ENCODE results near the gene ADGRE2. TPM values are rescaled to one million over a fixed set of nuclear protein-coding genes. Genes with fewer than 3 reads are reported as not detected.

The ADGRE2 gene
- total RNA-seq, 1 experiment from 2014 or later, result 1.2 TPM

DNA sequence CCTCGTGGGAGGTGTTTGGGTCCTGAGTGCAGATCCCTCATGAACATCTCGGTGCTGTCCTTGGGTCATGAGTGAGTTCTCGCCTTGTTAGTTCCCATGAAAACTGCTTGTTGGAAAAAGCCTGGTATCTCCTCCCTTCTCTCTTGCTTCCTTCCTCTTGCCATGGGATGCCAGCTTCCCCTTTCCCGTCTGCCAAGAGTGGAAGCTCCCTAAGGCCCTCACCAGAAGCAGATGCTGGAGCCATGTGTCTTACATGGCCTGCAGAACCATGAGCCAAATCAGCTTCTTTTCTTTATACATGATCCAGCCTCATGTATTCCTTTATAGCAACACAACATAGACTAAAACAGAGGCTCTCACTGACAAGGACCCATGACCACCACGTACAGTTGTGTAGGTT is 8.2 kb downstream of the ADGRE2 start:
- Histone ChIP-seq H3K4ac (ENCODE audit: low read depth, low read length) (no peak overlapping the region), H2AK5ac (ENCODE audit: insufficient read length, low read length) (no peak overlapping the region), H3K9ac (ENCODE audit: extremely low read depth, insufficient read length, low read length) (no peak overlapping the region), H3K56ac (ENCODE audit: insufficient read length, low read depth, low read length) (no peak overlapping the region), H2BK5ac (ENCODE audit: insufficient read length, low read length) (no peak overlapping the region), H2BK120ac (ENCODE audit: low read depth, low read length, poor library complexity, severe bottlenecking) (no peak overlapping the region), H3K79me1 (ENCODE audit: insufficient read depth, low read depth, low read length, poor library complexity, severe bottlenecking) (no peaks in the 10 kb centered on the region), H3K27me3 (ENCODE audit: insufficient read depth, low read length) (no peaks in the 10 kb centered on the region), H3K27ac (ENCODE audit: insufficient read length, low read depth, low read length) (no peak overlapping the region), H4K5ac (ENCODE audit: insufficient read length, low read depth, low read length) (no peak overlapping the region), H3K9me3 (ENCODE audit: control insufficient read depth, low read depth, low read length) (no peaks in the 10 kb centered on the region), H3K23ac (ENCODE audit: insufficient read length, low read depth, low read length) (no peak overlapping the region), H3K79me2 (ENCODE audit: insufficient read depth, low read length) (no peaks in the 10 kb centered on the region), H4K91ac (ENCODE audit: insufficient read length, low read depth, low read length) (no peak overlapping the region), H2BK12ac (ENCODE audit: insufficient read length, low read depth, low read length) (no peak overlapping the region), H3K4me1 (ENCODE audit: insufficient read depth, low read length) (no peaks in the 10 kb centered on the region), H3K18ac (ENCODE audit: insufficient read length, low read depth, low read length) (no peak overlapping the region), H3T11ph (ENCODE audit: low read length) (no peak overlapping the region), H2BK20ac (ENCODE audit: low read depth, low read length, poor library complexity, severe bottlenecking) (no peak overlapping the region), H2BK15ac (ENCODE audit: low read depth, low read length) (no peak overlapping the region), H3K14ac (ENCODE audit: insufficient read depth, low read length) (no peak overlapping the region), H2AFZ (ENCODE audit: low read length) (no peak overlapping the region), H3K23me2 (ENCODE audit: insufficient read length, low read depth, low read length, poor library complexity, severe bottlenecking) (no peaks in the 10 kb centered on the region), H4K8ac (replicated peaks; ENCODE audit: insufficient read length, low read depth, low read length) (no peak overlapping the region), H3K4me2 (ENCODE audit: insufficient read depth, insufficient read length, low read length) (no peak overlapping the region), H4K20me1 (ENCODE audit: control insufficient read depth, insufficient read depth, insufficient read length) (no peaks in the 10 kb centered on the region)
- Mint-ChIP-seq H3K27me3 (ENCODE audit: low read depth) (no peaks in the 10 kb centered on the region; the same call in none of the 2 replicates), H3K4me3 (no peak overlapping the region; a peak in 1 of 5 replicates), H3K4me1 (no peaks in the 10 kb centered on the region; a peak in 1 of 4 replicates), H3K27ac (0 out of 7 replicates have a peak overlapping the region, but pooled peaks of 1 of the 3 experiments have one; percentile 15), H3K36me3 (ENCODE audit: insufficient read depth in 1 of 3, low read depth in 3 of 3) (peaks cover 2 to 10% (median 4%) of the 10 kb centered on the region in 3 experiments; a peak in 6 of 7 replicates), H3K9me3 (peaks cover 14 to 71% of the 10 kb centered on the region in 2 experiments; a peak in 4 of 5 replicates)
- no peak for TF ChIP-seq CTCF (conservative IDR thresholded peaks at IDR 0.05)
- DNase-seq, result peak; percentile 7
- WGBS (ENCODE audit: extremely low coverage, insufficient read length, low lambda C conversion rate), result no CpG with 5 or more reads among the region's 5 CpGs
